ENCODE results near the gene GDPGP1.
"Not testable (repeated sequence)": the region's sequence is repeated elsewhere in the genome, so short reads cannot be mapped to it uniquely, and the experiment has no call there.

GDPGP1 gene

DNA sequence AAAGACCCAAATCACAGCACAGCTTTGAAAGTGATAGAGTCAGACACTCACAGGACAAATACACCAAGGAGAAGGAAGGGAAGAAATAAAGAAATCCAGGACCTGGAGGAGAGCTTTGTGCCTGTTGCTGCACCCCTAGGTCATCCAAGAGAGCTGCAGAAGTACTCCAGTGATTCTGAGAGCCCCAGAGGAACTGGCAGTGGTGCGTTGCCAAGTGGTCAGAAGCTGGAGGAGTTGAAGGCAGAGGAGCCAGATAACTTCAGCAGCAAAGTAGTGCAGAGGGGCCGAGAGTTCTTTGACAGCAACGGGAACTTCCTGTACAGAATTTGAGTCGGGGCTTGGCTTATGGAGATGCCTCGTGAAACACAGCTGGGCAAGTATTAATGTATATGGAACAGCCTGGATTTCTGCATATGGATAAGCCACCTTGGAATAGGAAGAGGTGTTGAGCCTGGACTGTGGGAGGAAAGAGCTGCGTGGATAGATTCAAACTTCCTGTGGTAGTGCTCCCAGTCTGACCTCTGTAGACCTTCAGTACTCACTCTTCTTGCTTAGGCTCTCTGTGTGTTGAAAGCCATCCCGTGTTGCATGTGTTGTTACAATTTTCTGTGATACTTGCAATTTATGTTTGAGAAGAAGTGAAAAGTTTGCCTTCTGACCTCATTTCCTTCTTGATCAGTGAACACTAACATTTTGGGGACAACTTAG is 37.6 kb downstream of the GDPGP1 start:
- Histone ChIP-seq H3K4me3 (ENCODE audit: low read depth, low read length) (no peak overlapping the region), H3K9me3 (no peaks in the 10 kb centered on the region), H3K4me1 (no peaks in the 10 kb centered on the region), H3K27me3 (no peaks in the 10 kb centered on the region), H3K36me3 (peaks cover 58% of the 10 kb centered on the region)
- TF ChIP-seq, protein P1, sequence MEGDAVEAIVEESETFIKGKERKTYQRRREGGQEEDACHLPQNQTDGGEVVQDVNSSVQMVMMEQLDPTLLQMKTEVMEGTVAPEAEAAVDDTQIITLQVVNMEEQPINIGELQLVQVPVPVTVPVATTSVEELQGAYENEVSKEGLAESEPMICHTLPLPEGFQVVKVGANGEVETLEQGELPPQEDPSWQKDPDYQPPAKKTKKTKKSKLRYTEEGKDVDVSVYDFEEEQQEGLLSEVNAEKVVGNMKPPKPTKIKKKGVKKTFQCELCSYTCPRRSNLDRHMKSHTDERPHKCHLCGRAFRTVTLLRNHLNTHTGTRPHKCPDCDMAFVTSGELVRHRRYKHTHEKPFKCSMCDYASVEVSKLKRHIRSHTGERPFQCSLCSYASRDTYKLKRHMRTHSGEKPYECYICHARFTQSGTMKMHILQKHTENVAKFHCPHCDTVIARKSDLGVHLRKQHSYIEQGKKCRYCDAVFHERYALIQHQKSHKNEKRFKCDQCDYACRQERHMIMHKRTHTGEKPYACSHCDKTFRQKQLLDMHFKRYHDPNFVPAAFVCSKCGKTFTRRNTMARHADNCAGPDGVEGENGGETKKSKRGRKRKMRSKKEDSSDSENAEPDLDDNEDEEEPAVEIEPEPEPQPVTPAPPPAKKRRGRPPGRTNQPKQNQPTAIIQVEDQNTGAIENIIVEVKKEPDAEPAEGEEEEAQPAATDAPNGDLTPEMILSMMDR (IDR thresholded peaks at IDR 0.05; ENCODE audit: low read depth, low read length) = no peak
- DNase-seq = no peak

DNA sequence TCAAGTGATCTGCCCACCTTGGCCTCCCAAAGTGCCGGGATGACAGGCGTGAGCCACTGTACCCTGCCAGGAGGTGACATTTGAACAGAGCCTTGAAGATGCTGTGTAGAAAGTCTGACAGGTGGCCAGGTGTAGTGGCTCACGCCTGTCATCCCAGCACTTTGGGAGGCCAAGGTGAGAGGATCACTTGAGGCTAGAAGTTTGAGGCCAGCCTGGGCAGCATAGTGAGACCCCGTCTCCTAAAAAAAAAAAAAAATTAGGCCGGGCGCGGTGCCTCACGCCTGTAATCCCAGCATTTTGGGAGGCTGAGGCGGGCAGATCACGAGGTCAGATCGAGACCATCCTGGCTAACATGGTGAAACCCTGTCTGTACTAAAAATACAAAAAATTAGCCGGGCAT is 44.5 kb downstream of the GDPGP1 start:
- not testable (repeated sequence) for H3K9me3 ChIP-seq; H3K27me3 ChIP-seq; DNase-seq; H3K4me1 ChIP-seq; H3K4me3 ChIP-seq (ENCODE audit: low read depth, low read length)
- H3K36me3 ChIP-seq = peaks cover 13% of the 10 kb centered on the region

- not testable (repeated sequence) for H3K9me3 ChIP-seq; H3K4me1 ChIP-seq; H3K4me3 ChIP-seq (ENCODE audit: low read depth, low read length); H3K27me3 ChIP-seq; H3K36me3 ChIP-seq; DNase-seq
These were observed 46.7 kb downstream of the GDPGP1 start for GRCh38 chr15:90280743-90281142.

GRCh38 chr15:90281637-90282036 is 47.6 kb downstream of the GDPGP1 start:
- not testable (repeated sequence) for H3K4me3 ChIP-seq (ENCODE audit: low read depth, low read length); H3K27me3 ChIP-seq; H3K36me3 ChIP-seq; H3K9me3 ChIP-seq; H3K4me1 ChIP-seq; DNase-seq

GRCh38 chr15:90286678-90287077 is 52.7 kb downstream of the GDPGP1 start:
- no peaks in the 10 kb centered on the region; the same call in 1 of the 2 replicates for H3K4me1 ChIP-seq
- no peak overlapping the region for H3K4me3 ChIP-seq (ENCODE audit: low read depth, low read length)
- peak; percentile 43 for DNase-seq
- TF ChIP-seq, protein P1 (IDR thresholded peaks at IDR 0.05; ENCODE audit: low read depth, low read length) = peak; percentile 78
- H3K27me3 ChIP-seq = no peaks in the 10 kb centered on the region
- no peaks in the 10 kb centered on the region for H3K36me3 ChIP-seq
- no peaks in the 10 kb centered on the region for H3K9me3 ChIP-seq

- Histone ChIP-seq H3K4me1 (no peaks in the 10 kb centered on the region; the same call in 1 of the 2 replicates), H3K27me3 (no peaks in the 10 kb centered on the region), H3K36me3 (no peaks in the 10 kb centered on the region), H3K4me3 (ENCODE audit: low read depth, low read length) (no peak overlapping the region), H3K9me3 (no peaks in the 10 kb centered on the region)
- DNase-seq = no peak
- TF ChIP-seq, protein P1 (IDR thresholded peaks at IDR 0.05; ENCODE audit: low read depth, low read length) = no peak
These were observed 53.1 kb downstream of the GDPGP1 start for GRCh38 chr15:90287101-90287500.

GRCh38 chr15:90287946-90288345 is 53.9 kb downstream of the GDPGP1 start:
- no peaks in the 10 kb centered on the region; the same call in 1 of the 2 replicates for H3K4me1 ChIP-seq
- no peaks in the 10 kb centered on the region for H3K9me3 ChIP-seq
- TF ChIP-seq, protein P1 (IDR thresholded peaks at IDR 0.05; ENCODE audit: low read depth, low read length) = no peak
- no peaks in the 10 kb centered on the region for H3K36me3 ChIP-seq
- H3K4me3 ChIP-seq (ENCODE audit: low read depth, low read length) = no peak overlapping the region
- DNase-seq = no peak
- H3K27me3 ChIP-seq = no peaks in the 10 kb centered on the region

Data from BE2C (cell line).